ENCODE results near the gene RUNDC1. TPM values are rescaled to one million over a fixed set of nuclear protein-coding genes. Genes with fewer than 3 reads are reported as not detected.

RUNDC1 gene
- total RNA-seq, 1 donor from 2014 or later = 6.8 TPM

DNA sequence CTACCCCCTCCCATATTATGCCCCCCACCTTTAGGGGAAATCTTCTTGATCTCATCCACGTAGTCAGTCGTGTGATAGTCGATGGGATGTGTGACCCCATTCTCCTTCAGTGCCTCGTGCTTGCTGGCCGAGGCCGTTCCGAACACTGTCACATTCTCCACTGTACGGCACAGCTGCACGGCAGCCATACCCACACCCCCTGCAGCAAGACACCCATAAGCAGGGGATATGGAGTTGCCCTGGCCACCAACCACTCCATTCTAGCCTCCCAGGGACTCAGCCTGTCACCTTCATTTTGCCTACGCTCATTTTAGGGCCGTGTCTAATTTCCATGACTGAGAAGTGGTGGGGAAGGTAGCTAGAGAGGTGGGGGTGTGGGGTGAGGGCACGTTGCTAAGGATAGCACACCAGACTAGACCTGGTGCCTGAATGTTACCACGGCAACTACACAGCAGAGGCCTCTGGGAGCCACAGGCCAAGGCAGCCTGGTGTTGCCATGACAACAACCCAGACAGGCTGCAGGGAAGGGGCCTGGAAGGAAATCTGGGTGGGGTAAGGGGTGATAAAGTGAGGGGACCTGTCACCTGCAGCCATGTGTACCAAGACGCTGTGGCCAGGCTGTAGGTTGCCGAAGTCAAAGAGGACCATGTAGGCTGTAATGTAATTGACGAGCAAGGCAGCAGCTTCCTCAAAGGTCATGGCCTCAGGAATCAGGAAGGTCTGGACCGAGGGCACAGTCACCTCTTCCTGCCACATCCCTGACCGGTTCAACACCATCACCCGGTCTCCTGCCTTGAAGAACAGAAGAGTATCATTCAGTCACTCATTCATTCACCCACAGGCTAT lies 37.9 kb downstream of the RUNDC1 start:
- peaks cover 35 to 55% (median 40%) of the 10 kb centered on the region in 3 donors for H3K4me1 ChIP-seq (ENCODE audit: control insufficient read depth in 3 of 3, insufficient read depth in 3 of 3, low read length in 3 of 3)
- H3K4me3 ChIP-seq (ENCODE audit: low read length in 3 of 3) = no peak overlapping the region
- no peak overlapping the region for H3K9ac ChIP-seq (ENCODE audit: low read depth in 1 of 3, low read length in 3 of 3)
- no peaks in the 10 kb centered on the region for H3K9me3 ChIP-seq (ENCODE audit: control insufficient read depth in 3 of 3, low read length in 3 of 3)
- H3K36me3 ChIP-seq (ENCODE audit: control insufficient read depth in 3 of 3, insufficient read depth in 3 of 3, low read length in 3 of 3) = peaks cover 23 to 33% (median 26%) of the 10 kb centered on the region in 3 donors
- no peak overlapping the region for H3K27ac ChIP-seq (ENCODE audit: low read depth, low read length)
- H3K27me3 ChIP-seq (ENCODE audit: control insufficient read depth in 3 of 3, insufficient read depth in 3 of 3, low read length in 3 of 3) = no peaks in the 10 kb centered on the region

DNA sequence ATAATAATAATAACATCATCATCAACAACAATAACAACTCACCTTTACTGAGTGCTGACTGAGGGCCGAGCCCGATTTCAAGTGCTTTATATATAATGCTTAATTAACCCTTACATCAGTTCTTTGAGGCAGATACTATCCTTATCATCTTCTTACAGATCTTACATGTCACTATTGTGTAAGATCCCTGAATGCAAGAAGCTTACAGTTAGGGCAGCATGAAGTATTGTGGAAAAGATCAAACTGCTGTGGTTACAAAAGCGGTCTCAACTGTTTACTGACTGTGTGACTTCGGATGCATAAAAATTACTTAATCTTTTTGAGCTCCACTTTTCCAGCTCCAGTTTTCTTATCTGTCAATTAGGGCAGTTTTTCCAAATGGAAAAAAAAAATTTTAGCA lies 38.6 kb downstream of the RUNDC1 start:
- no peak overlapping the region for H3K27ac ChIP-seq (ENCODE audit: low read depth, low read length)
- no peak overlapping the region for H3K4me3 ChIP-seq (ENCODE audit: low read length in 3 of 3)
- no peaks in the 10 kb centered on the region for H3K27me3 ChIP-seq (ENCODE audit: control insufficient read depth in 3 of 3, insufficient read depth in 3 of 3, low read length in 3 of 3)
- H3K36me3 ChIP-seq (ENCODE audit: control insufficient read depth in 3 of 3, insufficient read depth in 3 of 3, low read length in 3 of 3) = peaks cover 19 to 26% (median 22%) of the 10 kb centered on the region in 3 donors
- no peak overlapping the region for H3K9ac ChIP-seq (ENCODE audit: low read depth in 1 of 3, low read length in 3 of 3)
- no peaks in the 10 kb centered on the region for H3K9me3 ChIP-seq (ENCODE audit: control insufficient read depth in 3 of 3, low read length in 3 of 3)
- H3K4me1 ChIP-seq (ENCODE audit: control insufficient read depth in 3 of 3, insufficient read depth in 3 of 3, low read length in 3 of 3) = peaks cover 33 to 55% (median 40%) of the 10 kb centered on the region in 3 donors

DNA sequence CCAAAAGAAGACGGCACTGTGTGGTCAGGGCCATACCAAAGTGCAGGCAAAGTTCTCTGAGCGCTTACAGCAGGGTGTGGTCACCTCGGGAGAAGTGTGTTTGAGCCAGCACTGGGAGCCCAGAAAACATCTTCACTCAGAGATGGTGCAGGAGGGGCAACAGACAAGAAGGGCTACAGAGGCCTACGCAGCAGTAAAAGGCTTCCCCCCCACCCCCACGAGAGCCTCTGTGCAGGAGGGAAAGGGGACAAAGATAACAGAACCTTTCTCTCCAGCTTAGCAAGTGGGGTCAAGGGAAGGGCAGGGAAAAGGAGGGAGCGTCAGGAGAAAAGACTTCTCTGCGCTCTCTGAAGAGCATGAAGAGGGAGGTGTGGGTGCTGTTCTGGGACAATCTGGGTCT lies 39.1 kb downstream of the RUNDC1 start:
- Histone ChIP-seq H3K4me3 (ENCODE audit: low read length in 3 of 3) (peak overlapping the region in 1 of 3 donors; percentile 51), H3K9ac (ENCODE audit: low read depth in 1 of 3, low read length in 3 of 3) (peak overlapping the region in 1 of 3 donors; percentile 63), H3K27me3 (ENCODE audit: control insufficient read depth in 3 of 3, insufficient read depth in 3 of 3, low read length in 3 of 3) (no peaks in the 10 kb centered on the region), H3K4me1 (ENCODE audit: control insufficient read depth in 3 of 3, insufficient read depth in 3 of 3, low read length in 3 of 3) (peaks cover 34 to 55% (median 38%) of the 10 kb centered on the region in 3 donors), H3K9me3 (ENCODE audit: control insufficient read depth in 3 of 3, low read length in 3 of 3) (no peaks in the 10 kb centered on the region), H3K36me3 (ENCODE audit: control insufficient read depth in 3 of 3, insufficient read depth in 3 of 3, low read length in 3 of 3) (peaks cover 16 to 23% (median 21%) of the 10 kb centered on the region in 3 donors), H3K27ac (ENCODE audit: low read depth, low read length) (peak overlapping the region; percentile 30)

DNA sequence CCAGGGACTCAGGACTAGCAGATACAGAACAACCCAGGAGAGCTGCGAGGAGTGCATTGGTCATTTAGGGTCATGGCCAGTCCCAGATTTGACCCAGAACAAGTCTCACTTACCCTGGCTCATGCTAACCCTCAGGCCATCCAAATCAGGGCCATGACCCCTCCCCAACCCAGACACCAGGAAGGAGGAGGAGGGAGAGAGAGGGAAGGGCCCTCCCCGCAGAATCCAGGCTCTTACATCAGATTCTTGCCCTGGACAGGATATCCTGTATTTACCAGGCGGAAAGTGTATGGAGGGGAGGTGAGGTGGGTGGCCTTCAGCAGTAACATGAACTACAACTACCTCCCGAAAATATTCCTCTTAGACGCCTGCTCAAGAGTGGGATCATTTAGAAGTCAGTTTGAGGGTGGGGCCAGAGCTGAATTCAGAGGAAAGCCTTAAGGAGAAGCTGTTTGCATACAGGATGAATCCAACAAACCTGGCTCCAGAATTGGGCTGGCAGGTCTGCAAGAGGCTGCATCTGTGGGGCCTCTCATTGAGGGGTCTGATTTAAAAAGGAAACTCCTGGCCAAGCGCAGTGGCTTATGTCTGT lies 39.8 kb downstream of the RUNDC1 start:
- peak overlapping the region; percentile 30 for H3K27ac ChIP-seq (ENCODE audit: low read depth, low read length)
- H3K9me3 ChIP-seq (ENCODE audit: control insufficient read depth in 3 of 3, low read length in 3 of 3) = no peaks in the 10 kb centered on the region
- peak overlapping the region in 2 of 3 donors; percentile 16 to 43 for H3K9ac ChIP-seq (ENCODE audit: low read depth in 1 of 3, low read length in 3 of 3)
- no peaks in the 10 kb centered on the region for H3K27me3 ChIP-seq (ENCODE audit: control insufficient read depth in 3 of 3, insufficient read depth in 3 of 3, low read length in 3 of 3)
- peaks cover 34 to 52% (median 38%) of the 10 kb centered on the region in 3 donors for H3K4me1 ChIP-seq (ENCODE audit: control insufficient read depth in 3 of 3, insufficient read depth in 3 of 3, low read length in 3 of 3)
- peaks cover 15 to 19% (median 16%) of the 10 kb centered on the region in 3 donors for H3K36me3 ChIP-seq (ENCODE audit: control insufficient read depth in 3 of 3, insufficient read depth in 3 of 3, low read length in 3 of 3)
- peak overlapping the region in 2 of 3 donors; percentile 29 to 51 for H3K4me3 ChIP-seq (ENCODE audit: low read length in 3 of 3)

- Histone ChIP-seq H3K4me1 (ENCODE audit: control insufficient read depth in 3 of 3, insufficient read depth in 3 of 3, low read length in 3 of 3) (peaks cover 26 to 43% (median 31%) of the 10 kb centered on the region in 3 donors), H3K27ac (ENCODE audit: low read depth, low read length) (peak overlapping the region; percentile 79), H3K27me3 (ENCODE audit: control insufficient read depth in 3 of 3, insufficient read depth in 3 of 3, low read length in 3 of 3) (no peaks in the 10 kb centered on the region), H3K4me3 (ENCODE audit: low read length in 3 of 3) (peak overlapping the region; percentile 78 to 94 (median 94)), H3K9ac (ENCODE audit: low read depth in 1 of 3, low read length in 3 of 3) (peak overlapping the region; percentile 78 to 88 (median 82)), H3K9me3 (ENCODE audit: control insufficient read depth in 3 of 3, low read length in 3 of 3) (no peaks in the 10 kb centered on the region), H3K36me3 (ENCODE audit: control insufficient read depth in 3 of 3, insufficient read depth in 3 of 3, low read length in 3 of 3) (peaks cover 12 to 16% (median 14%) of the 10 kb centered on the region in 3 donors)
Observed at GRCh38 chr17:43020789-43021740, 40.7 kb downstream of the RUNDC1 start.

GRCh38 chr17:43021741-43022512 lies 41.6 kb downstream of the RUNDC1 start, which contains the start of gene VAT1:
Gene VAT1, minus strand, starts transcription at chr17:43022385. Its CDS starts 63 bp downstream, at chr17:43022322.
- peaks cover 8 to 11% (median 10%) of the 10 kb centered on the region in 3 donors for H3K36me3 ChIP-seq (ENCODE audit: control insufficient read depth in 3 of 3, insufficient read depth in 3 of 3, low read length in 3 of 3)
- H3K9ac ChIP-seq (ENCODE audit: low read depth in 1 of 3, low read length in 3 of 3) = peak within 1 kb of the TSS; percentile 78 to 88 (median 82)
- H3K4me1 ChIP-seq (ENCODE audit: control insufficient read depth in 3 of 3, insufficient read depth in 3 of 3, low read length in 3 of 3) = peaks cover 21 to 38% (median 26%) of the 10 kb centered on the region in 3 donors
- no peaks in the 10 kb centered on the region for H3K9me3 ChIP-seq (ENCODE audit: control insufficient read depth in 3 of 3, low read length in 3 of 3)
- no peaks in the 10 kb centered on the region for H3K27me3 ChIP-seq (ENCODE audit: control insufficient read depth in 3 of 3, insufficient read depth in 3 of 3, low read length in 3 of 3)
- H3K27ac ChIP-seq (ENCODE audit: low read depth, low read length) = peak within 1 kb of the TSS; percentile 79
- H3K4me3 ChIP-seq (ENCODE audit: low read length in 3 of 3) = peak within 1 kb of the TSS; percentile 78 to 94 (median 94)

DNA sequence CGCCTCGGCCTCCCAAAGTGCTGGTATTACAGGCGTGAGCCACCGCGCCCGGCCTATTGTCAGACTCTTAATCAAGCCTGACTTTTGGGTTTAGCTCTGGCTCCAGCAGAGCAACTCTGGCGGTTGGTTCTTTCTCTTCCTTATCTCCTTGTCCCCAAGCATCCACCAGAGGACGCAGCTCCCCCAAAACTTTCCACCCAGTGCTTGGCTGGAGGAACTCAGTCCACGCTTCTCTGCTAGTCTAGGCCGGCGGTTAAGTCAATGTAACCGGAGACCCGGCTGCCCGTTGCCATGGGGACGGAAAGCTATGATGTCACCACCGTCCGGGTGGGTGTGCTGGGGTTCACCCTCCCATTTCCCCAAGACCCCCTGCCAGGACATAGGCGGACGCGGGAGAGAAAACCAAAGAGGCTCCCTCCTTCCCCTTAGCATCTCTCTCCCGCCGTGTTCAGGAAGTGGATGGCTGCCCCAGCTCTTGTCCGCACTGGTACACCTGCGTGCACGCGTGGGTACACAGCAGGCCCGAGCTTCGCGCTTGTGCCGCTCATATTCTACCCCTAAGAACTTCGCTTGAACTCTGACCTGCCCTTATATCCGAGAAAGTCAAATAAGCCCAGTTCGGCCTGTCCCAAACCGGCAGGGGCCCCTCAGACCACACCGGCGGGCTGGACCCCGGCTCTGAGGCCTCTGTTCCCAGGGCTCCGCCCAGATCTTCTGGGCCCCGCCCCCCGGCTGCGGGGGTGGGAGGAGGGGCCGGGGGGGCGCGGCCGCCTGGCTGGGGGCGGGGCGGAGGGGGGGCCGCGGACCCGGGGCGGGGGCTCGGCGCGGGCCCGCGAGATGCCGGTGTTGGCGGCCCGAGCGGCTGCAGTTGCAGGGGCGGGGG lies 44.3 kb downstream of the RUNDC1 start, which contains the start of gene RND2:
Gene RND2 (plus strand): TSS at position 825 of the 883 bp plus-strand sequence. CDS start 117 bp downstream, outside the sequence.
- Histone ChIP-seq H3K27me3 (ENCODE audit: control insufficient read depth in 3 of 3, insufficient read depth in 3 of 3, low read length in 3 of 3) (no peaks in the 10 kb centered on the region), H3K9ac (ENCODE audit: low read depth in 1 of 3, low read length in 3 of 3) (peak within 1 kb of the TSS; percentile 61 to 79 (median 71)), H3K4me3 (ENCODE audit: low read length in 3 of 3) (peak within 1 kb of the TSS; percentile 76 to 78 (median 77)), H3K4me1 (ENCODE audit: control insufficient read depth in 3 of 3, insufficient read depth in 3 of 3, low read length in 3 of 3) (peaks cover 17 to 35% (median 25%) of the 10 kb centered on the region in 3 donors), H3K9me3 (ENCODE audit: control insufficient read depth in 3 of 3, low read length in 3 of 3) (no peaks in the 10 kb centered on the region), H3K36me3 (ENCODE audit: control insufficient read depth in 3 of 3, insufficient read depth in 3 of 3, low read length in 3 of 3) (no peaks in the 10 kb centered on the region), H3K27ac (ENCODE audit: low read depth, low read length) (no peak within 1 kb of the TSS)

DNA sequence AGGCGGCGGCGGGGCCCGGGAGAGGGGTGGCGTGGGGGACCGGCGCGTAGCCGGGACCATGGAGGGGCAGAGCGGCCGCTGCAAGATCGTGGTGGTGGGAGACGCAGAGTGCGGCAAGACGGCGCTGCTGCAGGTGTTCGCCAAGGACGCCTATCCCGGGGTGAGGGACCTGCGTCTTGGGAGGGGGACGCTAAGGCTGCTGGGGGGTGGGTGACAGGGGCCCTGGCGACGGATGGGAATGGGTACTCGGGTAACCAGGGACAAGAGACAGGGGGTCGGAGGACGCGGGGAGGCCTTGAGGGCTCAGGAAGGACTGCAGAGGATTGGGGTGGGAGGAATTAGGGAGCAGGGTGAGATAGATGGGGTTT lies 44.9 kb downstream of the RUNDC1 start:
- H3K4me1 ChIP-seq (ENCODE audit: control insufficient read depth in 3 of 3, insufficient read depth in 3 of 3, low read length in 3 of 3) = peaks cover 12 to 32% (median 19%) of the 10 kb centered on the region in 3 donors
- H3K27ac ChIP-seq (ENCODE audit: low read depth, low read length) = no peak overlapping the region
- no peaks in the 10 kb centered on the region for H3K36me3 ChIP-seq (ENCODE audit: control insufficient read depth in 3 of 3, insufficient read depth in 3 of 3, low read length in 3 of 3)
- H3K27me3 ChIP-seq (ENCODE audit: control insufficient read depth in 3 of 3, insufficient read depth in 3 of 3, low read length in 3 of 3) = no peaks in the 10 kb centered on the region
- no peaks in the 10 kb centered on the region for H3K9me3 ChIP-seq (ENCODE audit: control insufficient read depth in 3 of 3, low read length in 3 of 3)
- no peak overlapping the region for H3K9ac ChIP-seq (ENCODE audit: low read depth in 1 of 3, low read length in 3 of 3)
- no peak overlapping the region for H3K4me3 ChIP-seq (ENCODE audit: low read length in 3 of 3)
